Pancreas (tissue), 10 donors: Measurements from ENCODE around the gene IER5L. TPM values are rescaled to one million over a fixed set of nuclear protein-coding genes. Genes with fewer than 3 reads are reported as not detected.
"Not testable (repeated sequence)": the region's sequence is repeated elsewhere in the genome, so short reads cannot be mapped to it uniquely, and the experiment has no call there.

ENCODE experiments used
- ATAC-seq, 4 donors: fragments of 200-7000 bp; cut with Tn5 transposase; one replicate each; pipeline versions ENCODE4 v1.8.0 to v1.9.1; 2020; ENCODE audit warnings: mild to moderate bottlenecking in 4 of 4, moderate library complexity in 4 of 4
- DNase-seq, 6 donors: peaks; one replicate each; pipeline ENCODE4 v3.0.0-alpha.2; 2020
- FAIRE-seq: peaks from 2 replicates; lab custom pipeline; 2012; peaks lifted over from hg19 to GRCh38; lab: Jason Lieb, UNC
- H3K27ac ChIP-seq, 4 donors: fragments of 200-600 bp; sonication (generic); 1 replicate in 3 of 4; 2 replicates in 1 of 4; pipeline versions ENCODE4 v1.5.0 to v1.8.0; 2020
- H3K27me3 ChIP-seq, 4 donors: fragments of 200-600 bp; one replicate each; pipeline ENCODE4 v1.8.0; 2021
- H3K36me3 ChIP-seq, 3 donors: fragments of 200-600 bp; sonication (generic) in 1 of 3; one replicate each; pipeline versions ENCODE4 v1.5.0 to v1.8.0; 2020 to 2021
- H3K4me1 ChIP-seq, 3 donors: fragments of 200-600 bp; one replicate each; pipeline ENCODE4 v1.8.0; 2021
- H3K4me3 ChIP-seq, 4 donors: fragments of 200-600 bp; sonication (generic) in 2 of 4; one replicate each; pipeline versions ENCODE4 v1.5.0 to v1.8.0; 2020 to 2021
- H3K9me3 ChIP-seq, 4 donors: fragments of 200-600 bp; one replicate each; pipeline ENCODE4 v1.8.0; 2021
- WGBS, 2 donors: extraction: QIAGEN DNeasy Blood & Tissue Kit; methylation state at CpG; one replicate each; pipeline ENCODE4 v1.1.7; 2013; 5-methylcytosine and 5-hydroxymethylcytosine counted together
- intact Hi-C, 3 donors: fragments of 100-400 bp; cut with DNase I; formaldehyde crosslinking; loops; one replicate each; pipeline versions ENCODE4 v1.11.1 to v1.14.2; 2022
- polyA plus RNA-seq, 2 donors: library from polyadenylated mRNA; stranded (reverse); fragments of 200-250 nt; gene quantifications; one replicate each; pipeline ENCODE4 v1.2.3, GENCODE V29; 2013
- total RNA-seq, 6 donors: library from RNA; stranded (reverse); fragmentation: NEBNext Ultra II Directional in 4 of 6; extraction: Animal tissue kit (Norgen Biotek cat#: 25700) in 4 of 6; gene quantifications; one replicate each; pipeline versions ENCODE4 v1.2.1 to v1.2.4, GENCODE V29; 2021 to 2023
- TF ChIP-seq, protein P1 (sequence below), 4 donors: fragments of 200-600 bp; sonication (generic) in 3 of 4; IDR thresholded peaks; one replicate each; pipeline versions ENCODE4 v1.5.0 to v1.8.0; 2021; ENCODE audit warnings: antibody characterized with exemption in 4 of 4
- donor health status: healthy with polysubstance abuse.
- donor health status: DM: no; HTN: no; CAD: no; lungs with moderate emphysema.
- donor health status: DM: no; HTN: no; CAD: no.
- donor health status: control.
- donor health status: control.
- donor health status: Bipolar disorder and iron deficiency.
- donor health status: DM: yes; HTN: yes; CAD: no.
- donor health status: DM: no; HTN: no; CAD: no.
- donor health status: DM: no; HTN: no; CAD: no.
- donor health status: DM: yes; HTN: yes; CAD: no.

IER5L gene
- total and polyA plus RNA-seq, 8 donors, result 1.8 to 14.3 (median 6.4) TPM

GRCh38 chr9:129165198-129165597 lies 12.9 kb downstream of the IER5L start:
- no peaks in the 10 kb centered on the region for H3K36me3 ChIP-seq
- H3K4me1 ChIP-seq, result peaks cover 7 to 19% (median 17%) of the 10 kb centered on the region in 3 donors
- no peak for DNase-seq
- ATAC-seq, result no peak
- H3K27ac ChIP-seq, result peak overlapping the region in 1 of 4 donors; percentile 74
- TF ChIP-seq, protein P1, sequence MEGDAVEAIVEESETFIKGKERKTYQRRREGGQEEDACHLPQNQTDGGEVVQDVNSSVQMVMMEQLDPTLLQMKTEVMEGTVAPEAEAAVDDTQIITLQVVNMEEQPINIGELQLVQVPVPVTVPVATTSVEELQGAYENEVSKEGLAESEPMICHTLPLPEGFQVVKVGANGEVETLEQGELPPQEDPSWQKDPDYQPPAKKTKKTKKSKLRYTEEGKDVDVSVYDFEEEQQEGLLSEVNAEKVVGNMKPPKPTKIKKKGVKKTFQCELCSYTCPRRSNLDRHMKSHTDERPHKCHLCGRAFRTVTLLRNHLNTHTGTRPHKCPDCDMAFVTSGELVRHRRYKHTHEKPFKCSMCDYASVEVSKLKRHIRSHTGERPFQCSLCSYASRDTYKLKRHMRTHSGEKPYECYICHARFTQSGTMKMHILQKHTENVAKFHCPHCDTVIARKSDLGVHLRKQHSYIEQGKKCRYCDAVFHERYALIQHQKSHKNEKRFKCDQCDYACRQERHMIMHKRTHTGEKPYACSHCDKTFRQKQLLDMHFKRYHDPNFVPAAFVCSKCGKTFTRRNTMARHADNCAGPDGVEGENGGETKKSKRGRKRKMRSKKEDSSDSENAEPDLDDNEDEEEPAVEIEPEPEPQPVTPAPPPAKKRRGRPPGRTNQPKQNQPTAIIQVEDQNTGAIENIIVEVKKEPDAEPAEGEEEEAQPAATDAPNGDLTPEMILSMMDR (IDR thresholded peaks at IDR 0.05), result no peak
- H3K9me3 ChIP-seq, result no peaks in the 10 kb centered on the region
- intact Hi-C loops, result no loop called here
- FAIRE-seq, result no peak
- H3K4me3 ChIP-seq, result no peak overlapping the region
- no peaks in the 10 kb centered on the region for H3K27me3 ChIP-seq

GRCh38 chr9:129164246-129164930 lies 13.7 kb downstream of the IER5L start:
- intact Hi-C loops, result no loop called here
- Histone ChIP-seq H3K4me3 (no peak overlapping the region), H3K9me3 (no peaks in the 10 kb centered on the region), H3K27ac (peak overlapping the region; percentile 39 to 81 (median 60)), H3K4me1 (peaks cover 7 to 19% (median 17%) of the 10 kb centered on the region in 3 donors), H3K36me3 (no peaks in the 10 kb centered on the region), H3K27me3 (no peaks in the 10 kb centered on the region)
- TF ChIP-seq, protein P1 (IDR thresholded peaks at IDR 0.05), result no peak
- DNase-seq (peak in 2 of 6 donors; percentile 52 to 55), ATAC-seq (peak in 3 of 4 donors; percentile 16 to 49 (median 20)), FAIRE-seq (no peak)
- 54 to 55% methylated on average over 9 of the region's 9 CpGs for WGBS, 2 donors

DNA sequence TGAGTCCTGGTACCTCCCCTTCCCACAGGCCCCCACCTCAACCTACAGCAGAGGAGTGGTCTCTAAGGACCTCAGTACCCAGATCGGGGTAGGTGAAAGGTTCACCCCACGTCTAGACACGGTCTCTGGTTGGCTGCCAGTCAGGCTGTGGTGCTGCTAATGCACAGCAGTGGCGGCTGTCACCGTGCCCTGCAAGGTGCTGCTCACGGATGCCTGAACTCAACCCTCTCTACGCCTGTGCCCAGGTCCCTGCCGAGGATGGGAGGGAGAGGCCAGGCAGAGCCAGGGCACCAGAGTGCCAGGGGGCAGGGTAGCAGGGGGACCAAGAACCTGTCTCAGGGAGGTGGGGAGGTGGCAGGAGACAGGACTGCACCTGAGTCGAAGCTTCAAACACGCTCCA lies 14.3 kb downstream of the IER5L start:
- TF ChIP-seq, protein P1 (IDR thresholded peaks at IDR 0.05), result no peak
- FAIRE-seq (no peak), ATAC-seq (no peak), DNase-seq (no peak)
- Histone ChIP-seq H3K36me3 (no peaks in the 10 kb centered on the region), H3K27me3 (no peaks in the 10 kb centered on the region), H3K9me3 (no peaks in the 10 kb centered on the region), H3K4me3 (no peak overlapping the region), H3K4me1 (peaks cover 7 to 19% (median 17%) of the 10 kb centered on the region in 3 donors), H3K27ac (peak overlapping the region; percentile 39 to 81 (median 60))
- WGBS, 2 donors, result 86 to 87% methylated on average over 10 of the region's 10 CpGs
- intact Hi-C loops, result no loop called here

- H3K27ac ChIP-seq, result peak overlapping the region in 3 of 4 donors; percentile 46 to 81 (median 74)
- WGBS, 2 donors, result 76% methylated on average over 5 of the region's 5 CpGs
Measured at GRCh38 chr9:129163198-129163670, 14.8 kb downstream of the IER5L start.

DNA sequence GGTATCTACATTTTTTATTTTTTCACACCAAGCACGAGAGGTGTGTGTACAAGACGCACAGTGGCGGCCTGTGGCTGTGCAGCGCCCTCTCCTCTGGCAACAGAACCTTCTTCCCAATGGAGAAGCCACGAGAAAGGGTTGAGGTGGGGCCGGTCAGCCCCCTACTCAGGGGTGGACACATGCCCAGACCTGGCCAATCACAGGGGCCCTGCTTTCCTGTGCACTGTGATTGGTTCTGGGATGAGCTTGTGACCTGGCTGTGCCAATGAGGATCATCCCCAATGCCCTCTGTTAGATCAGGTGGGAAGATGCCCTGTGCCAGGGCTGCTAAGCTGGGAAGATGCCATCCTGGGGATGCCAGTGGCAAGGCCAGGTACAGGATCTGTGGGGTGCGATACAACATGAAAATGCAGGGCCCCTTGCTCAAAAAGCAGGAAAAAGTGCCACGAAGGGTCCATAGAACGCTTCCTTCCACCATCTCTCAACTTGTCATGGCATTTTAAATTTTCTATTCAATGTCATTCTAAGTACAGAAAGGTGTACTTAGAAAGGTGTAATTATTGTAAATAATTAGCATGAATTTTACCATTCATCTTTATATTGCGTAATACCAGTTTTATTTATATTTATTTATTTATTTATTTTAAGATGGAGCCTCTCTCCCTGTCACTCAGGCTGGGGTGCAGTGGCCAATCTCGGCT lies 15.4 kb downstream of the IER5L start:
- H3K4me1 ChIP-seq, result peaks cover 7 to 13% (median 8%) of the 10 kb centered on the region in 3 donors
- 92 to 93% methylated on average over 11 of the region's 11 CpGs for WGBS, 2 donors
- no peaks in the 10 kb centered on the region for H3K9me3 ChIP-seq
- H3K27me3 ChIP-seq, result no peaks in the 10 kb centered on the region
- H3K4me3 ChIP-seq, result no peak overlapping the region
- ATAC-seq, result no peak
- TF ChIP-seq, protein P1 (IDR thresholded peaks at IDR 0.05), result no peak
- no peak overlapping the region for H3K27ac ChIP-seq
- intact Hi-C loops, result no loop called here
- H3K36me3 ChIP-seq, result no peaks in the 10 kb centered on the region
- FAIRE-seq, result no peak
- DNase-seq, result no peak

More at GRCh38 chr9:129163198-129163670, 14.8 kb downstream of the IER5L start:
- ATAC-seq, H3K27me3 ChIP-seq, intact Hi-C loops, H3K9me3 ChIP-seq, H3K36me3 ChIP-seq, H3K4me3 ChIP-seq, DNase-seq, FAIRE-seq: not testable (repeated sequence)
- peaks cover 7 to 19% (median 14%) of the 10 kb centered on the region in 3 donors for H3K4me1 ChIP-seq
